H9 (cell line): ENCODE measurements around the gene MICAL2. TPM values are rescaled to one million over a fixed set of nuclear protein-coding genes. Genes with fewer than 3 reads are reported as not detected.

Experiments used
- DNase-seq: peaks from one replicate; pipeline ENCODE4 v3.0.0-alpha.2; 2017
- H2AFZ ChIP-seq: one replicate; pipeline ENCODE4 v1.6.1; 2013; ENCODE audit warnings: mild to moderate bottlenecking, low read length, control low read depth, moderate library complexity
- H2AK5ac ChIP-seq: 2 replicates; pipeline ENCODE4 v1.6.1; 2013; ENCODE audit warnings: low read length, control low read depth, mixed read lengths; ENCODE audit not compliant: insufficient read length
- H2BK120ac ChIP-seq: one replicate; pipeline ENCODE4 v1.6.1; 2013; ENCODE audit warnings: low read depth, mild to moderate bottlenecking, low read length, control low read depth, inconsistent platforms; ENCODE audit not compliant: poor library complexity, severe bottlenecking
- H2BK12ac ChIP-seq: 2 replicates; pipeline ENCODE4 v1.6.1; 2013; ENCODE audit warnings: low read length, control low read depth, mixed read lengths, low read depth; ENCODE audit not compliant: insufficient read length
- H2BK15ac ChIP-seq: 2 replicates; pipeline ENCODE4 v1.6.1; 2013; ENCODE audit warnings: low read depth, low read length, control low read depth
- H2BK20ac ChIP-seq: one replicate; pipeline ENCODE4 v1.6.1; 2013; ENCODE audit warnings: low read depth, mild to moderate bottlenecking, low read length, control low read depth, inconsistent platforms; ENCODE audit not compliant: poor library complexity, severe bottlenecking
- H2BK5ac ChIP-seq: 2 replicates; pipeline ENCODE4 v1.6.1; 2013; ENCODE audit warnings: low read length, control low read depth, mixed read lengths; ENCODE audit not compliant: insufficient read length
- H3K14ac ChIP-seq: 2 replicates; pipeline ENCODE4 v1.6.1; 2013; ENCODE audit warnings: low read length, control low read depth; ENCODE audit not compliant: insufficient read depth
- H3K18ac ChIP-seq: 2 replicates; pipeline ENCODE4 v1.6.1; 2013; ENCODE audit warnings: low read depth, mild to moderate bottlenecking, mixed read lengths, low read length, control low read depth; ENCODE audit not compliant: insufficient read length
- H3K23ac ChIP-seq: 2 replicates; pipeline ENCODE4 v1.6.1; 2013; ENCODE audit warnings: low read length, control low read depth, mixed read lengths, low read depth; ENCODE audit not compliant: insufficient read length
- H3K23me2 ChIP-seq: 2 replicates; pipeline ENCODE4 v1.6.1; 2013; ENCODE audit warnings: low read depth, mild to moderate bottlenecking, mixed read lengths, low read length, control low read depth; ENCODE audit not compliant: insufficient read length, poor library complexity, severe bottlenecking
- H3K27ac ChIP-seq: 2 replicates; pipeline ENCODE4 v1.5.1; 2013; ENCODE audit warnings: low read length, control low read depth, mixed read lengths, low read depth; ENCODE audit not compliant: insufficient read length
- H3K27me3 ChIP-seq: 2 replicates; pipeline ENCODE4 v1.6.1; 2013; ENCODE audit warnings: low read length, control low read depth, inconsistent platforms; ENCODE audit not compliant: insufficient read depth
- H3K4ac ChIP-seq: 2 replicates; pipeline ENCODE4 v1.6.1; 2013; ENCODE audit warnings: low read depth, mild to moderate bottlenecking, control low read depth, inconsistent platforms, low read length, moderate library complexity
- H3K4me1 ChIP-seq: 2 replicates; pipeline ENCODE4 v1.6.1; 2013; ENCODE audit warnings: low read length, control low read depth, inconsistent platforms; ENCODE audit not compliant: insufficient read depth
- H3K4me2 ChIP-seq: 2 replicates; pipeline ENCODE4 v1.6.1; 2013; ENCODE audit warnings: low read length, control low read depth, mixed read lengths; ENCODE audit not compliant: insufficient read length, insufficient read depth
- H3K56ac ChIP-seq: 2 replicates; pipeline ENCODE4 v1.6.1; 2013; ENCODE audit warnings: low read depth, mild to moderate bottlenecking, mixed read lengths, low read length, control low read depth; ENCODE audit not compliant: insufficient read length
- H3K79me1 ChIP-seq: 2 replicates; pipeline ENCODE4 v1.6.1; 2013; ENCODE audit warnings: low read depth, mild to moderate bottlenecking, moderate library complexity, low read length, control low read depth, inconsistent platforms; ENCODE audit not compliant: insufficient read depth, poor library complexity, severe bottlenecking
- H3K79me2 ChIP-seq: 2 replicates; pipeline ENCODE4 v1.6.1; 2013; ENCODE audit warnings: low read length, control low read depth, inconsistent platforms; ENCODE audit not compliant: insufficient read depth
- H3K9ac ChIP-seq: 2 replicates; pipeline ENCODE4 v1.6.1; 2013; ENCODE audit warnings: low read length, control low read depth, mixed read lengths; ENCODE audit not compliant: insufficient read length; ENCODE audit errors: extremely low read depth
- H3K9me3 ChIP-seq: one replicate; pipeline ENCODE4 v1.6.1; 2013; ENCODE audit warnings: low read depth, low read length, inconsistent platforms; ENCODE audit not compliant: control insufficient read depth
- H3T11ph ChIP-seq: one replicate; pipeline ENCODE4 v1.6.1; 2013; ENCODE audit warnings: mild to moderate bottlenecking, low read length, control low read depth, inconsistent platforms
- H4K20me1 ChIP-seq: one replicate; pipeline ENCODE4 v1.6.1; 2013; ENCODE audit not compliant: control insufficient read depth, insufficient read length, insufficient read depth
- H4K5ac ChIP-seq: 2 replicates; pipeline ENCODE4 v1.6.1; 2013; ENCODE audit warnings: low read depth, mild to moderate bottlenecking, mixed read lengths, low read length, control low read depth; ENCODE audit not compliant: insufficient read length
- H4K8ac ChIP-seq: replicated peaks from 2 replicates; pipeline ENCODE4 v1.6.1; 2013; ENCODE audit warnings: low read length, control low read depth, mixed read lengths, low read depth; ENCODE audit not compliant: insufficient read length
- H4K91ac ChIP-seq: 2 replicates; pipeline ENCODE4 v1.6.1; 2013; ENCODE audit warnings: low read depth, mild to moderate bottlenecking, moderate library complexity, mixed read lengths, low read length, control low read depth; ENCODE audit not compliant: insufficient read length
- H3K27ac Mint-ChIP-seq, 3 experiments: 2 replicates in 2 of 3; 3 replicates in 1 of 3; pipeline ENCODE4 v1.8.0; 2020 to 2021; ENCODE audit warnings: mixed read lengths in 3 of 3, mild to moderate bottlenecking in 1 of 3, moderate library complexity in 1 of 3
- H3K27me3 Mint-ChIP-seq: 2 replicates; pipeline ENCODE4 v1.8.0; 2021; ENCODE audit warnings: low read depth, mild to moderate bottlenecking, moderate library complexity, mixed read lengths
- H3K36me3 Mint-ChIP-seq, 3 experiments: 2 replicates in 2 of 3; 3 replicates in 1 of 3; pipeline ENCODE4 v1.8.0; 2020 to 2021; ENCODE audit warnings: low read depth in 3 of 3, mixed read lengths in 3 of 3; ENCODE audit not compliant: insufficient read depth in 1 of 3
- H3K4me1 Mint-ChIP-seq, 2 experiments: 2 replicates each; pipeline ENCODE4 v1.8.0; 2020; ENCODE audit warnings: mixed read lengths in 2 of 2
- H3K4me3 Mint-ChIP-seq, 2 experiments: 2 replicates in 1 of 2; 3 replicates in 1 of 2; pipeline ENCODE4 v1.8.0; 2020 to 2021; ENCODE audit warnings: mild to moderate bottlenecking in 2 of 2, mixed read lengths in 2 of 2, moderate library complexity in 1 of 2
- H3K9me3 Mint-ChIP-seq, 2 experiments: 2 replicates in 1 of 2; 3 replicates in 1 of 2; pipeline ENCODE4 v1.8.0; 2020; ENCODE audit warnings: mild to moderate bottlenecking in 2 of 2, mixed read lengths in 2 of 2, moderate library complexity in 1 of 2
- WGBS: extraction: QIAGEN DNeasy Blood & Tissue Kit; methylation state at CpG from one replicate; pipeline ENCODE4 v1.1.7; 2013; ENCODE audit warnings: missing lambda C conversion rate, low lambda C conversion rate, mixed read lengths; ENCODE audit not compliant: insufficient read length; ENCODE audit errors: extremely low coverage; 5-methylcytosine and 5-hydroxymethylcytosine counted together
- total RNA-seq: library from RNA; stranded (reverse); gene quantifications from 2 replicates; pipeline ENCODE4 v1.2.1, GENCODE V29; 2021
- TF ChIP-seq, protein P1 (sequence below): fragments of 200-600 bp; sonication (generic); conservative IDR thresholded peaks from 3 replicates; pipeline ENCODE4 v1.8.0; 2021; ENCODE audit warnings: antibody characterized with exemption, mild to moderate bottlenecking

MICAL2 gene
- total RNA-seq, 1 experiment from 2014 or later: 4.7 TPM

DNA sequence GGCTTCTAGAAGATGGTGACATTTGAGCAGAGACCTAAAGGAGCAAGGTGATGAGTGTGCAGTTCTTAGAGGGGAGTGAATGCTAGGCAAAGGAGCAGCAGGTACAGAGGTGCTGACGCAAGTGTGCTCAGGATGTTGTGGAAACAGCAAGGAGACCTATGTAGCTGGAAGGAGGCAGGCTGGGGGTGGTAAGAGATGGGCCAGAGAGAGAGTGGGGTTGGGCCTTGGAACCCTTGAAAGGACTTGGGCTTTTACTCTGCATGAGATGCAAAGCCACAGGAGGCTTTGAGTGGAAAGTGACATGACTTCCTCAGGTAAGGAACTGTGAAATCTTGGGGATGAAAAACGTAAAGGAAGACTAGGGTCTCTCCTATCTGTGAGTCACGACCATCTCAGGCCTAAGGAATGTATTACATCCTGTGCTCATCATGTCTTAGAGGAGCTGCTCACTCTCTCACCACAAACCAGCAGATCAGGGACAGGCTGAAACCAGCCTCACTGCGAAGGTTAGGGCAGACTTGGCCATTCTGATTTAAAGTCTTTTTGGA, 65.4 kb downstream of the MICAL2 start:
- no peak overlapping the region for H3K18ac ChIP-seq
- H3K23me2 ChIP-seq: no peaks in the 10 kb centered on the region
- no peaks in the 10 kb centered on the region; a peak in 1 of 7 replicates for H3K36me3 Mint-ChIP-seq
- H2BK12ac ChIP-seq: no peak overlapping the region
- H3K9ac ChIP-seq: no peak overlapping the region
- peaks cover 2% of the 10 kb centered on the region for H3K27me3 Mint-ChIP-seq
- no peak overlapping the region for H4K5ac ChIP-seq
- no peak overlapping the region for H3K56ac ChIP-seq
- H3K9me3 ChIP-seq: no peaks in the 10 kb centered on the region
- no peak overlapping the region for H2BK5ac ChIP-seq
- H2BK120ac ChIP-seq: no peak overlapping the region
- H3K4me1 ChIP-seq: no peaks in the 10 kb centered on the region
- H4K8ac ChIP-seq: no peak overlapping the region
- H3K79me1 ChIP-seq: no peaks in the 10 kb centered on the region
- no peak overlapping the region for H3T11ph ChIP-seq
- H3K27ac ChIP-seq: no peak overlapping the region
- H3K4me3 Mint-ChIP-seq: no peak overlapping the region
- H2AK5ac ChIP-seq: no peak overlapping the region
- H4K91ac ChIP-seq: no peak overlapping the region
- TF ChIP-seq, protein P1, sequence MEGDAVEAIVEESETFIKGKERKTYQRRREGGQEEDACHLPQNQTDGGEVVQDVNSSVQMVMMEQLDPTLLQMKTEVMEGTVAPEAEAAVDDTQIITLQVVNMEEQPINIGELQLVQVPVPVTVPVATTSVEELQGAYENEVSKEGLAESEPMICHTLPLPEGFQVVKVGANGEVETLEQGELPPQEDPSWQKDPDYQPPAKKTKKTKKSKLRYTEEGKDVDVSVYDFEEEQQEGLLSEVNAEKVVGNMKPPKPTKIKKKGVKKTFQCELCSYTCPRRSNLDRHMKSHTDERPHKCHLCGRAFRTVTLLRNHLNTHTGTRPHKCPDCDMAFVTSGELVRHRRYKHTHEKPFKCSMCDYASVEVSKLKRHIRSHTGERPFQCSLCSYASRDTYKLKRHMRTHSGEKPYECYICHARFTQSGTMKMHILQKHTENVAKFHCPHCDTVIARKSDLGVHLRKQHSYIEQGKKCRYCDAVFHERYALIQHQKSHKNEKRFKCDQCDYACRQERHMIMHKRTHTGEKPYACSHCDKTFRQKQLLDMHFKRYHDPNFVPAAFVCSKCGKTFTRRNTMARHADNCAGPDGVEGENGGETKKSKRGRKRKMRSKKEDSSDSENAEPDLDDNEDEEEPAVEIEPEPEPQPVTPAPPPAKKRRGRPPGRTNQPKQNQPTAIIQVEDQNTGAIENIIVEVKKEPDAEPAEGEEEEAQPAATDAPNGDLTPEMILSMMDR: no peak
- H2BK15ac ChIP-seq: no peak overlapping the region
- H3K14ac ChIP-seq: 0 out of 2 replicates have a peak overlapping the region, but pooled peaks have one; percentile 12
- H3K27me3 ChIP-seq: no peaks in the 10 kb centered on the region
- no peak overlapping the region for H2AFZ ChIP-seq
- no peaks in the 10 kb centered on the region for H3K9me3 Mint-ChIP-seq
- H4K20me1 ChIP-seq: no peaks in the 10 kb centered on the region
- WGBS: no CpG with 5 or more reads among the region's 4 CpGs
- no peak for DNase-seq
- H3K4me1 Mint-ChIP-seq: peaks cover 12 to 21% of the 10 kb centered on the region in 2 experiments
- no peaks in the 10 kb centered on the region for H3K79me2 ChIP-seq
- H3K23ac ChIP-seq: no peak overlapping the region
- H3K27ac Mint-ChIP-seq: no peak overlapping the region; a peak in 1 of 7 replicates
- H3K4me2 ChIP-seq: no peak overlapping the region
- no peak overlapping the region for H2BK20ac ChIP-seq
- H3K4ac ChIP-seq: no peak overlapping the region
